Measurements from ENCODE around the gene PPFIBP1.
"Not testable (repeated sequence)": the region's sequence is repeated elsewhere in the genome, so short reads cannot be mapped to it uniquely, and the experiment has no call there.

Gene PPFIBP1

GRCh38 chr12:27598866-27599265 lies 74.9 kb downstream of the PPFIBP1 start:
- not testable (repeated sequence) for DNase-seq

- not testable (repeated sequence) for DNase-seq
Measured at GRCh38 chr12:27601056-27601828, 77.2 kb downstream of the PPFIBP1 start.

DNA sequence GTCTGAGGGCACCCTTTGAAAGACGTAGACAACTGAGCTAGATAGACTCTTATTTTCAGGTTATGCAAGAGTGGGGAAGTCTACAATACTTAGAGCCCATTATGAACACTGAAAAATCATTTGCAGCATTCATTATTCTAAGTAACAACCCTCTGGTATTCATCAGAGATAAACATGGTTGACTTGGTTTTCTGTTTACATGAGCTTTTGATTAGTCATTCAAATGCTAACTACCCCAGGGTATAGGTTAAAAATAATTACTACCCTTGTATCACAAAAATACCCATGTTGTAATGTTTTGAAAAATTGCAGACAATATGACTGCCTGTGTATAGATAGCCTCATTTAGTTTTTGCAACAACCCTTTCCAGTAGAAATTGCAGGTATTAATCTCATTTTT lies 78.5 kb downstream of the PPFIBP1 start:
- no peak for DNase-seq

GRCh38 chr12:27604431-27604830 lies 80.4 kb downstream of the PPFIBP1 start:
- no peak for DNase-seq

- no peak for DNase-seq
Measured at GRCh38 chr12:27606986-27607385, 83.0 kb downstream of the PPFIBP1 start.

- DNase-seq = no peak
Measured at GRCh38 chr12:27607591-27607990, 83.6 kb downstream of the PPFIBP1 start.

- no peak for DNase-seq
Measured at GRCh38 chr12:27608890-27609289, 84.9 kb downstream of the PPFIBP1 start.

GRCh38 chr12:27610374-27610773 lies 86.4 kb downstream of the PPFIBP1 start:
- no peak for DNase-seq

- DNase-seq = no peak
Measured at GRCh38 chr12:27614386-27614785, 90.4 kb downstream of the PPFIBP1 start.

DNA sequence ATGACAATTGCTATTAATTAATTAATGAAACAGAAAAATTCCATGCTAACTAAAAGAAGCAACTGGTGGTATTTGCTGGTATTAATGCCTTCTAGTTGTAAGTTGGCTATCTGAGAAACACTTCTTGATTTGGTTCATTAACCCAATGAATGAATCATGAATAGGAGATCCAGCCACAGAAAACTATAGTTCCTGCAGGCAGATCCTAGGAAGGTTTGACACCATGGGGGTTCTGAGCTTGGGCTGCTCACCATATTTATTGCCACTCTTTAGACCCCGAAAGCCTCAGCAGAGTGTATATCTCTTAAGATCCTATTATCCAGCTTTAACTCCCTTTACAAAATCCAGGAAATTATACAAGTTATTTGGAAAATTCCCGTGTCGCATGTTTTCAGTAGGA lies 90.9 kb downstream of the PPFIBP1 start:
- no peak for DNase-seq

DNA sequence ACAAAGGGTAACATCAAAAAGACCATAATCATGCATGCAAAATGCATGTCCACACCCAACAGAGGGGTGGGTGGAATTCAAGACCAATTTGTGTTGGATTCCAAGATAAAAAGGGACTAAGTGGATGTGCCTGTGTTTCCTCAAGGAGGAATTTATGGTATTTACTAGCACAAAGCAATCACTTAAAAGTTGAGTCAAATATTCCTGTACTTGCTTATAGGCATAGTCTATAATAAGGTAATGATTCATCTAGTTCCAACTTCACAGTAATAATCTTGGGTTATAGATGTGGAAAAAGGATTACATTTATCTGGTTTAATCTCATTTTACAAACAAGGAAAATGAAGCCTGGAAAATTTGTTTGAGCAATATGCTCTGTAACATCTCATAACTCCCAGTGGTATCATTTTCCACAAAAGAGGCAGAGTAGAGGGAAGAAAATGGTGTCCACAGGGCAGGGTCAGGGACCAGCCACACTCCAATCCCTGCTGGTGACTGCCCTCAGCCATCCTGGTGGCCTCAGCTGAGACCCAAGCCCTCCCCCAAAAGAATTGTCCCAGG lies 91.4 kb downstream of the PPFIBP1 start:
- no peak for DNase-seq

DNA sequence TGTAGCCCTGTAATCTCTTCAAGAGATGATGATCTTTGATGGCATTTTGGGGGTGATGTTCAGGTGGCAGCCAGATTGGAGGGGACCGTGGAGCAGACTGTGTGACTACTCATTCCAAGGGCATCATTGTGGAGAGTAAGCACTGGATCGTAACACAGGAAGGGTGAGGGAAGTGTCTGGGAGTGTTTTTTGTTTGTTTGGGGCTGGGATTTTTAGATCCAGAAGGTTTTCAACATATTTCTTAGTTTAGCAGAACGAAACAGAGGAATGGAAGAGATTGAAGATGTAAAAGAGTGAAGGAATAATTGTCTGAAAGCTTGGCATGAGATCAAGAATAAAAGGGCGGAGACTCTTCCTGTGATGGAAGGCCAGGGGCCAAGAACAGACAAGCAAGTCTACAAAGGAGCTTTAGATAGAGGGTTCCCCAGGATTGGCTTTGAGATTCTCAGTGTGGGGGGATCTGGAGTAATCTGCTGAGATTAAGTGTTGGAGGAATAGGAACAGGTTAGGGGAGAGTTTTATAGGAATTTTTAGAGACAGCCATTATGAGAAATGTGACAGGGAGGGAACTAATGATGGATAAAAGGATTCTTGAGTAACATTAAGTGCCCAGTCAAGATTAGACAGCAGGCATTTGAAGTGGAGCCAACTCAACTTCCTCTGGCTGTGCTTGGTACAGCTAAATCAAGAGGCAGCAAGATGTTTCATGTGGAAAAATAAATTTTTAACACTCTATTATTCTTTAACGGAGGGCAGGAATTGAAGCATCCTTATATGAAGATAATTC lies 92.5 kb downstream of the PPFIBP1 start:
- no peak for DNase-seq

GRCh38 chr12:27618836-27619235 lies 94.8 kb downstream of the PPFIBP1 start:
- DNase-seq = no peak

- DNase-seq = no peak
Measured at GRCh38 chr12:27619308-27619707, 95.3 kb downstream of the PPFIBP1 start.

- DNase-seq = no peak
Measured at GRCh38 chr12:27620121-27620520, 96.1 kb downstream of the PPFIBP1 start.

- no peak for DNase-seq
Measured at GRCh38 chr12:27622436-27623195, 98.6 kb downstream of the PPFIBP1 start.

DNA sequence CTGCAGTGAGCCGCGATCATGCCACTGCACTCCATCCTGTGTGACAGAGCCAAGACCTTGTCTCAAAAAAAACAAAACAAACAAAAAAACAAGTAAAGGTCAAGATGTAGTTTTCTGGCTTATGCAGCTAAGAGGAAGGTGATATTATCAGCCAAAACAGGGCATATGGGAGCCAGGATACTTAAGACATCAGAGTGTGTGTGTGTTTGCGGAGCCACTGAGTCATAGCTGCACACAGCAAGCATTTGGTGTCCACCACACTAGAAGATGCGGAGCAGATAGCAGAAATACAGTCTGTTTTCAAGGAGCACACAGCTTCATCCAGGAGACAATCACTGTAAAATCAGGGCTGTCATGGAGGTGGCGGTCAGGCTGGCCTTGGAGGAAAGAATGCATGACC lies 99.6 kb downstream of the PPFIBP1 start:
- DNase-seq = no peak

DNA sequence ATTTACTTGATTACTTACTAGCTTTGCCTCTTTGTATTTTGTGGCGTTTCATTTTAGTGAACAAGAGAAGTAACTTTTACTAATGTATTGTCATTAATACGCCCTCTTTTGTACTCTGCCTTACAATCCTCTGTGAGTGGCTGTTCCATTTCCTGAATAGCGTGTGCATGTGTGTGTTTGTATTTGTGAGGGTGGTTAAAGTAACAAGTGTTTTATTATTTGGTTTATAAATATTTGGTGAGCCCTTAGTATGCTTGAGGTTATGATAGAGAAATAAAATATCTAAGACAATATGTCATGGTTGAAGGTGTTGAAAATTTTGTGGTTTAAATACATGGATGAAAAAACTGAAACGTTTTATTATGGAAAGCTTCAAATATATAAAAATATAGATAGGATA lies 100.6 kb downstream of the PPFIBP1 start:
- no peak for DNase-seq

- DNase-seq = no peak
Measured at GRCh38 chr12:27627123-27627852, 103.3 kb downstream of the PPFIBP1 start.

DNA sequence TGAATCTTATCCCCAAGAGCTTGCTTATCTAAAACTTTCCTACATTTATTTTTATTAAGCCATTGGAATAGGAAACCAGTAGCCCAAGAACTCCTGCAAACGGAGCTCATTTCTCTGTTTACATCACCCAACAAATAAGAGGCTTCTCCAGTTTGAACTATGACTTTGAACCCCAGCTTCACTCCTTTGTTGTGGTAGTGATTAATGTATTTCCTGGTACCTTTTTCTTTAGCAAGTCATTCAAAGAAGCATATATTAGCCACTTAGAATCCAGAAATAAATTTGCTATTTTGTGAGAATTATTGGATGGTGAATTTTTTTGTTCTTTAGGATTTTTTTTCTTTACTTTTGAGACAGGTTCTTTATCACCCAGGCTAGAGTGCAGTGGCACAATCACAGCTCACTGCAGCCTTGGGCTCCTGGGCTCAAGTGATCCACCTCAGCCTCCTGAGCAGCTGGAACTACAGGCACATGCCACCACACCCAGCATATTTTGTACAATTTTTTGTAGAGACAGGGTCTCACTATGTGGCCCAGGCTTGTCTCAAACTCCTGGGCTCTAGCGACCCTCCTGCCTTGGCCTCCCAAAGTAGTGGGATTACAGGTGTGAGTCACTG lies 104.0 kb downstream of the PPFIBP1 start:
- DNase-seq = not testable (repeated sequence)

DNA sequence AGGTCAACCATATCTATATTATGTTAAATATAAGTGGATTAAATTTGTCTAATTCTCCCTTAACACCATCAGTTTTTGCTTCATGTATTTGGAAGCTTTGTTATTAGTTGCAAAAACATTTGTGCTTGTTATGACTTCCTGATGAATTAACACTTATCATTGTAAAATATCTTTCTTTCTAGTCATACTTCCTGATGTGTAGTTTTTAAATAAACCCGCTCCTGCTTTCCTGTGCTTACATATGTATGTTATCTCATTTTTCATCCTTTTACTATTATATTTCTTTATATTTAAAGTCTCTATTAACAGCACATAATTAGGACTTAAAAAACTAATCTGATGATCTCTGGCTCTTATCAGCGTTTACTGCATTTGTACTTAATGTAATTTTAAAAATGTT lies 106.2 kb downstream of the PPFIBP1 start:
- DNase-seq = not testable (repeated sequence)

DNA sequence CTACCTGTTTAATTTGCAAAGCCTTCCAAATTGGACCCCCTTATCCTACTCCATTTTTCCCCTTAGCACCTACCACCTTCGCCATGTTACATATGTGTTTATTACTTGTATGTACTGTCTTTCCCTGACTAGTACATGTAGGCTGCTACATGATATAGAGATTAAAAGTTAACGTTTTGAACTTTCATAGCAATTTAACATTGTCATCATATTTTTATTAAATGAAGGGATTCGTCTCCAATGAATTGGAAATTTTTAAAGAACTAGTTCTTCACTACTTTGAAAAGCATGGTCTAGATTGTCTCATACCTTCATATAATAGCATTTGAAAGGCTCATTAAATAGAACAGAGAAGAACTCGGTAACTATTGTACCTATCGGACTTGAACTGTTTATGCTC lies 107.4 kb downstream of the PPFIBP1 start:
- no peak for DNase-seq

All from CD4-positive, alpha-beta T cell treated with Interleukin-21 for 1 hour (primary cell).